ENCODE measurements around the gene AKAP12.

AKAP12 gene

GRCh38 chr6:151385177-151385576, 145.4 kb downstream of the AKAP12 start:
- DNase-seq, result no peak

DNA sequence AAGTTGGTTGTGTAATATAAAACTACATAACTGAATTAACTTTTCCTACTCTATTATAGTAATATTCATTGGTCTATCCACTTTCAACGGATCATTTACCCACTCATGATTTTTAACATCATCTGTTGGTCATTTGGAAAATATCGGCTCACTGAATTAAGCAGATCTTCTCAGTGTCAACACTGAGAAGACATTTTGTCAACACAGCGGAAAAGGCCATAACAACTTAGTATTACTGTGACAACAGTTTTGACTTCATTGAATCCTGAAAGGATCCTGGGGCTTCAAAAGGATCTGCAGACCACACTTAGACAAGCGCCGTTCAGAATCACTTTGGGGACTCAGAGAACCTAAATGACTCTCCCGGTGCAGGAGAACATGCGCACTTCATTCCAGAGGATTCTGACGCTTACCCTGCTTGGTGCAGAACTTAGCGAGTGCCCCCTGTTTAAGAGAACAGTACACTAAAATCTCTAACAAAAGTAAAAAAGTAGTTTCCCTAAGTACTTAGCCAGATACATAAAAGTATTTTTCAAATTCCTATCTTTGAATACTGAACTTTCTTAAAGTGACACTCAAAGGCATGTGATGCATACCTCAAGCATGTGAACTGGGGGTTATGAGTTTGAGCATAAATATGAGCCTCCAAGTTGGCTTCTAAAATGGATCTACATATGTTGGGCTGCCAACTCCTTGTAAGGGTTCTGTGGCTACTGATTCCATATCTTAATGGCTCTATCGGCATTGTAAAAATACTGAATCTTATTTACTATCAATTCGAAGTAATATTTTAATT, 147.6 kb downstream of the AKAP12 start:
- no peak for DNase-seq

- no peak for DNase-seq
Measured at GRCh38 chr6:151388236-151388635, 148.5 kb downstream of the AKAP12 start.

GRCh38 chr6:151388997-151389617, 149.3 kb downstream of the AKAP12 start:
- peak in 1 of 2 donors; percentile 44 for DNase-seq

DNA sequence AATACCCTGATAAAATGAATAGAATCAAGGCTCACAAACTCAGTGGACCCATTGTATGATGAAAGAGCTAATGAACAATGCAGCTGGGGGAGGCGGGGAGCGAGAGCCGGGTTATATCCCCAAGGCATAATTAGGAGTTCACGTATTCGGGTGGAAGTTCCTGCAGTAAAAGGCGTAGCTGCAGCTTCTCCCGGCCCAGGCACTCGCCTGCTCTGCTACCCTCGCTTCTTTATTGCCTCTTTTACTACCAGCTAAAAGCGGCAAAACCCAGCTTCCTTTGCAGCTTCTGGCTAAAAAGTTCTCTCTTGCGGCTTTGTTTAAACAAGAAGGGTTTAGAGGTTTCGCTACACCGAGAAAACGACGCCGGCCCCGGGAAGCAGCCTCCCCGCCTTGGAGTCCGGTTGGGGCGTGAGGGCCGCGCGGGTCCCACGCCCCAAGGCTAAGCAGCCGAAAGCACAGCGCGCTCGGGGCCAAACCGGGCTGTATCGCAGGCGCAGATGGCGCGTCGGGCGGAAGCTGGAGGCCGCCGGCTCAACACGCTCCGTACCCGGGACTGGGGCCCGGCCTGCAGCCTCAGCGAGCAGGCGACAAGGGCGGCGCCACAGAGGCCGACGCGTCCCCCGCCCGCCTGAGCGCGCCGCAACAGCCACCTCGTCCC, 150.0 kb downstream of the AKAP12 start:
- peak in 1 of 2 donors; percentile 48 for DNase-seq

- DNase-seq, result peak; percentile 97 to 98
Measured at GRCh38 chr6:151390276-151390850, 150.6 kb downstream of the AKAP12 start.

DNA sequence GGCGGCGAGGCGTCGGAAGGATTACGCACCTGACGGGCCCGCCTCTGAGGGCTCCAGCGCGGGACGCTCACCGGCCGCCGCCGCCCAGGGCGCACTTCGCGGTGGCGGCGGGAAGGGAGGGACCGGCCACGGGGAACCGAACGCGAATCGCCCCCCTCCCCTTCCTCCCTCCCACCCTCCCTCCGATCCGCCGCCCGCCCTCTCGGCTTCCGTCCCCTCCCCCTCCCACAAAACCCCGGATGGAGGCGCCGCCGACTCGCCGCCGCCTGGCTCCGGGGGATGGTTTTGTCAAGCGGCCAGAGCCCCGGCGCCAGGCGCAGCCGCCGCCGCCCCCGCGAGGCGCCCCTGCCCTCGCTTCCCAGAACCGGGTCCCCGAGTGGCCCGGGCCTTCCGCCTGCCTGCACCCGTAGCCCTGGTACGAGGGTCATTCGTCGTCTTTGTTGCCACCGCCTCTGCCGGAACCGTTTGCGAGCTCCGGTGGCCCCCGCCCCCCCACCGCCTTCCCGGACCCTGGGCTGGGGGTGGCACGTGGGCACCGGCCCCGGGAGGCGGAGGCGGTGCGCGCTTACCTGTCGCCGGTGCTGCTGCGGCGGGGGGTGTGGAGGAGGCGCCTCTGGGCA, 151.2 kb downstream of the AKAP12 start:
- peak; percentile 79 to 84 for DNase-seq

GRCh38 chr6:151391471-151392413, 152.0 kb downstream of the AKAP12 start, which contains the start of gene ZBTB2:
Gene ZBTB2, minus strand, starts transcription at chr6:151391559. Its CDS starts 17,922 bp downstream, at chr6:151373637.
- DNase-seq, result peak; percentile 62 to 71

- DNase-seq, result no peak
Measured at GRCh38 chr6:151392427-151392826, 152.7 kb downstream of the AKAP12 start.

GRCh38 chr6:151393410-151393809, 153.6 kb downstream of the AKAP12 start:
- no peak for DNase-seq

DNA sequence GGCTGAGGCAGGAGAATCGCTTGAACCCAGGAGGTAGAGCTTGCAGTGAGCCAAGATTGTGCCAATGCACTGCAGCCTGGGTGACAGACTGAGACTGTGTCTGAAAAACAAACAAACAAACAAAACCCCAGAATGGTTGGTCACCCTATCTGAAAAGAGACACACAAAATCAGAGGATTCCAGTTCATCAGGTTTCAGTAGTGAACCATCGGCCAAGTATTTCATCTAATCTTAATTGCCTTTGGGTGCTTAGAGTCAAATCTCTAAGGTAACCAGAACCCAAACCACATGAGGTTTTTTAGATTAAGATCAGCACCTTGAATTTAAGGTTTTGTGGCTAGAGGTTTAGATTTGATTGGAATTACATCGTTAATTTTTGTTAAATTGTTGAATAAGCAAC, 159.9 kb downstream of the AKAP12 start:
- DNase-seq, result no peak

DNA sequence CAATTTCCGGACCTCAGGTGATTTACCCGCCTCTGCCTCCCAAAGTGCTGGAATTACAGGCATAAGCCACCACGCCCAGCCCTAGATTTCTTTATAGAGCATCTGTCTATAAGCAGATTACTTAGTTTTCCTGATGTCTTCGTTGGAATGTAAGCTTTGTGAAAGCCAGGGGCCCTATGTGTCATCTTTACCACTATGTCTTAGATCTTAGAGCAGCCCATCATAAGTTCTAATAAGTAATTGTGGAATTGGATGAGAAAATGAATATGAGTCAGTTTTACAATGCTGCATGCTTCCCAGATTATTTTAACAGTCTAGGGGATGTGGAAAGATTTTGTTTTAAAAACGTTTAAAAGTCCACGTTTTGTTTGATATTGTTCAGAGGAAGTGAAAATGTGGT, 160.7 kb downstream of the AKAP12 start:
- DNase-seq, result no peak

- no peak for DNase-seq
Measured at GRCh38 chr6:151402228-151402627, 162.5 kb downstream of the AKAP12 start.

DNA sequence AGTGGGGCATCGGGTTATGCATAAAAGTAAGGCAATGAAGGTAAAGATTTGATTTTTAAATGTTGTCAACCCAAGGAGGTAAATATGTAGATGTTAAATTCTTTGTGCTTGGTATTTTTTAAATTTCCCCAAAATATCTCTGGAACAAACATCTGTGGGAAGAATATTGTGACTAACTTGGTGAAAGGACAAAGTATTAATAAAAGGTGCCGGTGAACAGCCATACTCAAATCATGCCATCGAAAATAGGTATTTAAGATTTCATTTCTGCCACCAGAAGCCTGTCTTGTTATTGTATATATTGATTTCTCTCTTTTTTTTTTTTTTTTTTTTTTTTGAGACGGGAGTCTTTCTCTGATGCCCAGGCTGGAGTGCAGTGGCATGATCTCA, 164.1 kb downstream of the AKAP12 start:
- no peak for DNase-seq
